H9 (cell line): ENCODE results near the gene XPNPEP3. TPM values are rescaled to one million over a fixed set of nuclear protein-coding genes. Genes with fewer than 3 reads are reported as not detected.

ENCODE experiments used
- DNase-seq: peaks from one replicate; pipeline ENCODE4 v3.0.0-alpha.2; 2017
- H2AFZ ChIP-seq: one replicate; pipeline ENCODE4 v1.6.1; 2013; ENCODE audit warnings: mild to moderate bottlenecking, low read length, control low read depth, moderate library complexity
- H2AK5ac ChIP-seq: 2 replicates; pipeline ENCODE4 v1.6.1; 2013; ENCODE audit warnings: low read length, control low read depth, mixed read lengths; ENCODE audit not compliant: insufficient read length
- H2BK120ac ChIP-seq: one replicate; pipeline ENCODE4 v1.6.1; 2013; ENCODE audit warnings: low read depth, mild to moderate bottlenecking, low read length, control low read depth, inconsistent platforms; ENCODE audit not compliant: poor library complexity, severe bottlenecking
- H2BK12ac ChIP-seq: 2 replicates; pipeline ENCODE4 v1.6.1; 2013; ENCODE audit warnings: low read length, control low read depth, mixed read lengths, low read depth; ENCODE audit not compliant: insufficient read length
- H2BK15ac ChIP-seq: 2 replicates; pipeline ENCODE4 v1.6.1; 2013; ENCODE audit warnings: low read depth, low read length, control low read depth
- H2BK20ac ChIP-seq: one replicate; pipeline ENCODE4 v1.6.1; 2013; ENCODE audit warnings: low read depth, mild to moderate bottlenecking, low read length, control low read depth, inconsistent platforms; ENCODE audit not compliant: poor library complexity, severe bottlenecking
- H2BK5ac ChIP-seq: 2 replicates; pipeline ENCODE4 v1.6.1; 2013; ENCODE audit warnings: low read length, control low read depth, mixed read lengths; ENCODE audit not compliant: insufficient read length
- H3K14ac ChIP-seq: 2 replicates; pipeline ENCODE4 v1.6.1; 2013; ENCODE audit warnings: low read length, control low read depth; ENCODE audit not compliant: insufficient read depth
- H3K18ac ChIP-seq: 2 replicates; pipeline ENCODE4 v1.6.1; 2013; ENCODE audit warnings: low read depth, mild to moderate bottlenecking, mixed read lengths, low read length, control low read depth; ENCODE audit not compliant: insufficient read length
- H3K23ac ChIP-seq: 2 replicates; pipeline ENCODE4 v1.6.1; 2013; ENCODE audit warnings: low read length, control low read depth, mixed read lengths, low read depth; ENCODE audit not compliant: insufficient read length
- H3K23me2 ChIP-seq: 2 replicates; pipeline ENCODE4 v1.6.1; 2013; ENCODE audit warnings: low read depth, mild to moderate bottlenecking, mixed read lengths, low read length, control low read depth; ENCODE audit not compliant: insufficient read length, poor library complexity, severe bottlenecking
- H3K27ac ChIP-seq: 2 replicates; pipeline ENCODE4 v1.5.1; 2013; ENCODE audit warnings: low read length, control low read depth, mixed read lengths, low read depth; ENCODE audit not compliant: insufficient read length
- H3K27me3 ChIP-seq: 2 replicates; pipeline ENCODE4 v1.6.1; 2013; ENCODE audit warnings: low read length, control low read depth, inconsistent platforms; ENCODE audit not compliant: insufficient read depth
- H3K4ac ChIP-seq: 2 replicates; pipeline ENCODE4 v1.6.1; 2013; ENCODE audit warnings: low read depth, mild to moderate bottlenecking, control low read depth, inconsistent platforms, low read length, moderate library complexity
- H3K4me1 ChIP-seq: 2 replicates; pipeline ENCODE4 v1.6.1; 2013; ENCODE audit warnings: low read length, control low read depth, inconsistent platforms; ENCODE audit not compliant: insufficient read depth
- H3K4me2 ChIP-seq: 2 replicates; pipeline ENCODE4 v1.6.1; 2013; ENCODE audit warnings: low read length, control low read depth, mixed read lengths; ENCODE audit not compliant: insufficient read length, insufficient read depth
- H3K56ac ChIP-seq: 2 replicates; pipeline ENCODE4 v1.6.1; 2013; ENCODE audit warnings: low read depth, mild to moderate bottlenecking, mixed read lengths, low read length, control low read depth; ENCODE audit not compliant: insufficient read length
- H3K79me1 ChIP-seq: 2 replicates; pipeline ENCODE4 v1.6.1; 2013; ENCODE audit warnings: low read depth, mild to moderate bottlenecking, moderate library complexity, low read length, control low read depth, inconsistent platforms; ENCODE audit not compliant: insufficient read depth, poor library complexity, severe bottlenecking
- H3K79me2 ChIP-seq: 2 replicates; pipeline ENCODE4 v1.6.1; 2013; ENCODE audit warnings: low read length, control low read depth, inconsistent platforms; ENCODE audit not compliant: insufficient read depth
- H3K9ac ChIP-seq: 2 replicates; pipeline ENCODE4 v1.6.1; 2013; ENCODE audit warnings: low read length, control low read depth, mixed read lengths; ENCODE audit not compliant: insufficient read length; ENCODE audit errors: extremely low read depth
- H3K9me3 ChIP-seq: one replicate; pipeline ENCODE4 v1.6.1; 2013; ENCODE audit warnings: low read depth, low read length, inconsistent platforms; ENCODE audit not compliant: control insufficient read depth
- H3T11ph ChIP-seq: one replicate; pipeline ENCODE4 v1.6.1; 2013; ENCODE audit warnings: mild to moderate bottlenecking, low read length, control low read depth, inconsistent platforms
- H4K20me1 ChIP-seq: one replicate; pipeline ENCODE4 v1.6.1; 2013; ENCODE audit not compliant: control insufficient read depth, insufficient read length, insufficient read depth
- H4K5ac ChIP-seq: 2 replicates; pipeline ENCODE4 v1.6.1; 2013; ENCODE audit warnings: low read depth, mild to moderate bottlenecking, mixed read lengths, low read length, control low read depth; ENCODE audit not compliant: insufficient read length
- H4K8ac ChIP-seq: replicated peaks from 2 replicates; pipeline ENCODE4 v1.6.1; 2013; ENCODE audit warnings: low read length, control low read depth, mixed read lengths, low read depth; ENCODE audit not compliant: insufficient read length
- H4K91ac ChIP-seq: 2 replicates; pipeline ENCODE4 v1.6.1; 2013; ENCODE audit warnings: low read depth, mild to moderate bottlenecking, moderate library complexity, mixed read lengths, low read length, control low read depth; ENCODE audit not compliant: insufficient read length
- H3K27ac Mint-ChIP-seq, 3 experiments: 2 replicates in 2 of 3; 3 replicates in 1 of 3; pipeline ENCODE4 v1.8.0; 2020 to 2021; ENCODE audit warnings: mixed read lengths in 3 of 3, mild to moderate bottlenecking in 1 of 3, moderate library complexity in 1 of 3
- H3K27me3 Mint-ChIP-seq: 2 replicates; pipeline ENCODE4 v1.8.0; 2021; ENCODE audit warnings: low read depth, mild to moderate bottlenecking, moderate library complexity, mixed read lengths
- H3K36me3 Mint-ChIP-seq, 3 experiments: 2 replicates in 2 of 3; 3 replicates in 1 of 3; pipeline ENCODE4 v1.8.0; 2020 to 2021; ENCODE audit warnings: low read depth in 3 of 3, mixed read lengths in 3 of 3; ENCODE audit not compliant: insufficient read depth in 1 of 3
- H3K4me1 Mint-ChIP-seq, 2 experiments: 2 replicates each; pipeline ENCODE4 v1.8.0; 2020; ENCODE audit warnings: mixed read lengths in 2 of 2
- H3K4me3 Mint-ChIP-seq, 2 experiments: 2 replicates in 1 of 2; 3 replicates in 1 of 2; pipeline ENCODE4 v1.8.0; 2020 to 2021; ENCODE audit warnings: mild to moderate bottlenecking in 2 of 2, mixed read lengths in 2 of 2, moderate library complexity in 1 of 2
- H3K9me3 Mint-ChIP-seq, 2 experiments: 2 replicates in 1 of 2; 3 replicates in 1 of 2; pipeline ENCODE4 v1.8.0; 2020; ENCODE audit warnings: mild to moderate bottlenecking in 2 of 2, mixed read lengths in 2 of 2, moderate library complexity in 1 of 2
- WGBS: extraction: QIAGEN DNeasy Blood & Tissue Kit; methylation state at CpG from one replicate; pipeline ENCODE4 v1.1.7; 2013; ENCODE audit warnings: missing lambda C conversion rate, low lambda C conversion rate, mixed read lengths; ENCODE audit not compliant: insufficient read length; ENCODE audit errors: extremely low coverage; 5-methylcytosine and 5-hydroxymethylcytosine counted together
- total RNA-seq: library from RNA; stranded (reverse); gene quantifications from 2 replicates; pipeline ENCODE4 v1.2.1, GENCODE V29; 2021
- TF ChIP-seq, protein P1 (sequence below): fragments of 200-600 bp; sonication (generic); conservative IDR thresholded peaks from 3 replicates; pipeline ENCODE4 v1.8.0; 2021; ENCODE audit warnings: antibody characterized with exemption, mild to moderate bottlenecking

The XPNPEP3 gene
- total RNA-seq, 1 experiment from 2014 or later, result 18.3 TPM

- H3K79me1 ChIP-seq, result peaks cover 6% of the 10 kb centered on the region
- H3T11ph ChIP-seq, result no peak overlapping the region
- no peak overlapping the region for H3K27ac ChIP-seq
- no peak overlapping the region for H3K14ac ChIP-seq
- no peak overlapping the region for H2AFZ ChIP-seq
- Mint-ChIP-seq H3K4me3 (peak overlapping the region; percentile 4 to 17; a peak in 3 of 5 replicates), H3K27me3 (no peaks in the 10 kb centered on the region), H3K9me3 (no peaks in the 10 kb centered on the region), H3K36me3 (peaks cover 5 to 37% (median 25%) of the 10 kb centered on the region in 3 experiments), H3K4me1 (peaks cover 30% of the 10 kb centered on the region in 2 experiments), H3K27ac (peak overlapping the region; percentile 32 to 90 (median 50); a peak in 6 of 7 replicates)
- no peak overlapping the region for H4K8ac ChIP-seq
- H2BK12ac ChIP-seq, result no peak overlapping the region
- no peak overlapping the region for H3K4ac ChIP-seq
- TF ChIP-seq, protein P1, sequence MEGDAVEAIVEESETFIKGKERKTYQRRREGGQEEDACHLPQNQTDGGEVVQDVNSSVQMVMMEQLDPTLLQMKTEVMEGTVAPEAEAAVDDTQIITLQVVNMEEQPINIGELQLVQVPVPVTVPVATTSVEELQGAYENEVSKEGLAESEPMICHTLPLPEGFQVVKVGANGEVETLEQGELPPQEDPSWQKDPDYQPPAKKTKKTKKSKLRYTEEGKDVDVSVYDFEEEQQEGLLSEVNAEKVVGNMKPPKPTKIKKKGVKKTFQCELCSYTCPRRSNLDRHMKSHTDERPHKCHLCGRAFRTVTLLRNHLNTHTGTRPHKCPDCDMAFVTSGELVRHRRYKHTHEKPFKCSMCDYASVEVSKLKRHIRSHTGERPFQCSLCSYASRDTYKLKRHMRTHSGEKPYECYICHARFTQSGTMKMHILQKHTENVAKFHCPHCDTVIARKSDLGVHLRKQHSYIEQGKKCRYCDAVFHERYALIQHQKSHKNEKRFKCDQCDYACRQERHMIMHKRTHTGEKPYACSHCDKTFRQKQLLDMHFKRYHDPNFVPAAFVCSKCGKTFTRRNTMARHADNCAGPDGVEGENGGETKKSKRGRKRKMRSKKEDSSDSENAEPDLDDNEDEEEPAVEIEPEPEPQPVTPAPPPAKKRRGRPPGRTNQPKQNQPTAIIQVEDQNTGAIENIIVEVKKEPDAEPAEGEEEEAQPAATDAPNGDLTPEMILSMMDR, result no peak
- no peak overlapping the region for H2AK5ac ChIP-seq
- H3K4me1 ChIP-seq, result peaks cover 2% of the 10 kb centered on the region; the same call in 1 of the 2 replicates
- no peak overlapping the region for H3K4me2 ChIP-seq
- H4K5ac ChIP-seq, result no peak overlapping the region
- H2BK5ac ChIP-seq, result no peak overlapping the region
- H2BK15ac ChIP-seq, result no peak overlapping the region
- H3K79me2 ChIP-seq, result peaks cover 51% of the 10 kb centered on the region; the same call in 1 of the 2 replicates
- H3K18ac ChIP-seq, result no peak overlapping the region
- H3K56ac ChIP-seq, result no peak overlapping the region
- H3K27me3 ChIP-seq, result no peaks in the 10 kb centered on the region
- no peak overlapping the region for H2BK120ac ChIP-seq
- H4K91ac ChIP-seq, result no peak overlapping the region
- no peak overlapping the region for H3K23ac ChIP-seq
- H4K20me1 ChIP-seq, result no peaks in the 10 kb centered on the region
- no CpG with 5 or more reads among the region's 1 CpG for WGBS
- no peak for DNase-seq
- H2BK20ac ChIP-seq, result no peak overlapping the region
- H3K23me2 ChIP-seq, result peaks cover 5% of the 10 kb centered on the region
- no peaks in the 10 kb centered on the region for H3K9me3 ChIP-seq
- peak overlapping the region; percentile 71 for H3K9ac ChIP-seq
Measured at GRCh38 chr22:40853333-40853732, 3.6 kb upstream of the XPNPEP3 start.
